H1 (cell line): ENCODE results near the gene AP4M1. TPM values are rescaled to one million over a fixed set of nuclear protein-coding genes. Genes with fewer than 3 reads are reported as not detected.

ENCODE experiments used
- ATF3 ChIP-seq: IDR thresholded peaks from 2 replicates; pipeline ENCODE4 v1.6.1; 2011; ENCODE audit warnings: low read depth, mild to moderate bottlenecking, low read length; ENCODE audit not compliant: insufficient read depth
- CHD2 ChIP-seq: IDR thresholded peaks from 2 replicates; pipeline ENCODE4 v1.6.1; 2012; ENCODE audit warnings: low read length, improper control_type of control experiment
- CHD7 ChIP-seq: fragments of 300-600 bp; sonication (generic); IDR thresholded peaks from 2 replicates; pipeline ENCODE4 v1.7.1; 2012; ENCODE audit warnings: low read length, moderate library complexity, mild to moderate bottlenecking, inconsistent platforms; ENCODE audit not compliant: insufficient replicate concordance
- GABPA ChIP-seq: IDR thresholded peaks from 2 replicates; pipeline ENCODE4 v1.6.1; 2011; ENCODE audit warnings: mild to moderate bottlenecking, low read length, moderate library complexity, borderline replicate concordance; ENCODE audit not compliant: insufficient read depth
- JUN ChIP-seq: IDR thresholded peaks from 2 replicates; pipeline ENCODE4 v1.6.1; 2011; ENCODE audit warnings: low read depth, mild to moderate bottlenecking, improper control_type of control experiment, low read length
- POLR2A ChIP-seq, 2 experiments: IDR thresholded peaks; 1 replicate in 1 of 2; 2 replicates in 1 of 2; pipeline ENCODE4 v1.6.1; 2011; ENCODE audit warnings: low read depth in 2 of 2, low read length in 2 of 2, mild to moderate bottlenecking in 2 of 2; ENCODE audit errors: control extremely low read depth in 1 of 2
- RBBP5 ChIP-seq: IDR thresholded peaks from 2 replicates; pipeline ENCODE4 v1.7.1; 2012; ENCODE audit warnings: low read depth, mild to moderate bottlenecking, inconsistent platforms, low read length, moderate library complexity, borderline replicate concordance
- TAF1 ChIP-seq: IDR thresholded peaks from 2 replicates; pipeline ENCODE4 v1.6.1; 2011; ENCODE audit warnings: mild to moderate bottlenecking, low read depth, low read length
- YY1 ChIP-seq: IDR thresholded peaks from 2 replicates; pipeline ENCODE4 v1.6.1; 2011; ENCODE audit warnings: low read depth, mild to moderate bottlenecking, low read length
- polyA plus RNA-seq, 7 experiments: library from polyadenylated mRNA; depleted of rRNA in 3 of 7; stranded (reverse) in 5 of 7; unstranded in 2 of 7; fragments of >200 nt in 5 of 7; fragments of 200-250 nt in 2 of 7; gene quantifications; 1 replicate in 5 of 7; 2 replicates in 1 of 7; 4 replicates in 1 of 7; pipeline versions ENCODE4 v1.2.1 to v1.2.3, GENCODE V29; 2011 to 2013; ENCODE audit warnings: missing spikeins in 2 of 7, mixed read lengths in 2 of 7
- total RNA-seq: library from RNA; stranded (reverse); fragmentation: NEBNext Ultra II Directional; extraction: Animal tissue kit (Norgen Biotek cat#: 25700); gene quantifications from 2 replicates; pipeline ENCODE4 v1.2.1, GENCODE V29; 2021

AP4M1 gene
- total and polyA plus RNA-seq, 2 of the 8 experiments (the other 6 are each of a cell fraction or from before 2014, with no cell fraction given): 15.2 to 16.6 TPM

GRCh38 chr7:100119072-100119969 lies 17.9 kb downstream of the AP4M1 start, which contains the start of the genes CNPY4 and TAF6 (continued):
- TF ChIP-seq CHD7 (no peak), TAF1 (peak; percentile 100), CHD2 (peak; percentile 45; the same call in 1 of the 2 replicates), YY1 (peak; percentile 99), RBBP5 (0 out of 2 replicates have a peak, but pooled peaks have one; percentile 75), GABPA (no peak), POLR2A (IDR thresholded peaks at IDR 0.05; ENCODE audit: control extremely low read depth in 1 of 2, low read depth in 2 of 2, low read length in 2 of 2) (peak; percentile 54 to 66; a peak in 2 of 3 replicates), ATF3 (no peak), JUN (no peak)
